DMS 273 (cell line): ENCODE results near the gene NUTM2D.
"Not testable (repeated sequence)": the region's sequence is repeated elsewhere in the genome, so short reads cannot be mapped to it uniquely, and the experiment has no call there.

Experiments used
- DNase-seq: peaks from one replicate; lab custom pipeline; 2025; ENCODE audit not compliant: unreplicated experiment; lab: John Stamatoyannopoulos, UW

The NUTM2D gene

DNA sequence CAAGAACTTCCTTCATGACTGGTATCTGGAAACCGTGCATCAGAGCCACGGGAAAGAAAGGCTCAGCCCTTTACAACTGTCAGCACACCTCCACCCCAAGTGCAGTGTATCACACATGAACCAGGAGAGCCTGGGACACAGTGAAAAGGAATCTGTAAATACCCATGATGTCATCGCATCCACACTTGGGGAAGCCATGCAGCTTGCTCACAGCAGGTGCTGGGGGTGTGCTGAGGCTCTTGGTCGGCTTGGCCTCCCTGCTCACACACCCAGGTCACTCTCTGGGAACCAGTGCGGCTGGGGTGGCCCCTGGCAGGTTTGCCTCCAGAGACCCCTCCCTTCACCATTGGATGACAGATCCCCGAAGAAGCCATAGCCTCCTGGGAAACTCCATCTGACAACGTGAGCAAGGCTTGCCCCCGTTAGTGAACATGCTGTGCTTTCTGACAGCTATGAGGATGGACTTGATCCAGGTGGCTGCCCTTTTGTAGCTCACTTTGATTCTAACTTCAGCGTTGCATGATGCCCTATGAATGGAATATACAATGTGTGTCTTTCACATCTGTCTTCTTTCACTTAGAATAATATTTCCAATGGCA, 12.1 kb downstream of the NUTM2D start:
- not testable (repeated sequence) for DNase-seq

DNA sequence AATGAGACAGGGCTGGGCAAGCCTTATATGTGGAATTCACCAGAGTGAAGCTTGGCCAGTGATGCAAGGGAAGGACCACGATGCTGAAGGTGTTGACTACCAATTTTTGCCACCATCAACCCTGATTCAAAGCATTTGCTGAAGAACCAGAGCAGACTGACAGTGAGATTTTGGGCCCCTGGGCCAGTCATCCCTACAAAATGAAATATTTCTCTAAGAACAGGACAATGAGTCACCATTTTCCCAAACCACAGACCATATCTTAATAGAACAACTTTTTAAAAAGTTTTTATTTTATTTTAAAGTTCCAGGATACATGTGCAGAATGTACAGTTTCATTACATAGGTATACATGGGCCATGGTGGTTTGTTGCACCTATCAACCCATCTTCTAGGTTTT, 16.5 kb downstream of the NUTM2D start:
- not testable (repeated sequence) for DNase-seq

- DNase-seq = not testable (repeated sequence)
Observed at GRCh38 chr10:87379115-87379514, 21.6 kb downstream of the NUTM2D start.

DNA sequence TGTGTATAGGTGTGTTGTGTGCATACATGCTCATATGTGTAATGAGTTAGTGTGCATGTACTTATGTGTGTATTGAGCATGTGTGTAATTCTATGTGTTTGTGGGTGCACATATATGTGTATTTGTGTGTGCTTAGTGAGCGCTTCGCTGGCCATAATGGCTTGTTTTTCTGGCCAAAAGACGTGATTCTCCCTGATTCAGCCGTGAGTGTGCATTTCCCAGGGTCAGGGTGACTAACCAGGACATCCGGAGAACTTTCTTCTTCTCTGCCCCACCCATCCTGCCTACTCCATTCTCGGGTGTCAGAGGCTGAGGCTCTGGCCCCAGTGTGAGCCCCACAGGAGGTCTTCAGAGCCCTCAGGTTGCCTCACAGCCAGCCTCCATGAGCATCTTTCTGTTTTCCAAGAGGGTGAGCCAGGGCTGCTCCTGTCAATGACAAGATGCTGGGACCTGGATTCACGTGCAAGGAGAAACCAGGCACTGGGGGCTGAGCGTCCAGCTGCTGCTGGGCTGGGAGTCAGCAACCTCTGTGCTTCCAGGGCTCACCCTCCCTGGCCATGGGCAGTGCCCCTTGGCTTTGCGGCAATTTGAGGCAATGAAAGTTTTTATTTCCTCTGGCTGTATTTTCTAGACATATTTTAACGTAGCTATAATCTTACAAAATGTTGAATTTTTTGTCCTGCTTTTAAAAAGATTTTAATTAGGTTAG, 25.8 kb downstream of the NUTM2D start:
- not testable (repeated sequence) for DNase-seq

DNA sequence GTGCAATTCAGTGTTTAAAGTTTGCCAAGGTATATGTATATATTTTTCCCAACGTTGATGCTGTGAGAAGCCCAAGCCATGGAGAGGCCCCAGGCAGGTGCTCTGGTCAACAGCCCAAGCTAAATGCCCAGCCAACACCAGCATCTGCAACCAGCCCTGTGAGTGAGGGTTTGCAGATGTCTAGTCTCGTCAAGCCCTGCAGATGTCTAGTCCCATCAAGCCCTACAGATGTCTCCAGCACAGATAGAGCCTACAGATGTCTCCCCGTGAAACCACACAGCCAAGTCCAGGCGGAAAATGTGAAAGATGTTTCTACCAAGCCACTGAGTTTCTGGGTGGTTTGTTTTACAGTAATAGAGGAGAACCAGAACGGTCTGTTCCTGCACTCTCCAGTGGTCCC, 26.7 kb downstream of the NUTM2D start:
- DNase-seq = not testable (repeated sequence)

GRCh38 chr10:87385762-87386360, 28.3 kb downstream of the NUTM2D start:
- DNase-seq = not testable (repeated sequence)

DNA sequence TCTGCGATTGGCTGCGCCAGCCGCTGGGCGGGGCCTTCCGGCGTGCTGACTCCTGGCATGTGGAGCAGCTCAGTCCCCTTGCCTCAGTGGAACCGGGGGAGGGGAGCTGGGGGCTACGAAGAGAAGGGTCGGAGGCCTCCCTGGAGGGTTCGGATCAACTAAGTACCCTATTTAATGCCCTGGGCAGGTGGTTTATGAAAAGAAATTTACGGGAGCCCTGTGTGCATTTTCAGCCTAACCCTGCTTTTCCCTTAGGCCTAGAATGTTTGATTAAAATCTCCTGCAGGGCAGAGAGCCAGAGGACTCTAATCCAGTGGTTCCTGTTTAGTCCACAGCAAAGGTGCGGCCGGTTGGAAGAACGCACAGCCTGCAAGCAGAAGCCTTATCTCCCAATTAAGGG, 33.8 kb downstream of the NUTM2D start:
- DNase-seq = not testable (repeated sequence)

DNA sequence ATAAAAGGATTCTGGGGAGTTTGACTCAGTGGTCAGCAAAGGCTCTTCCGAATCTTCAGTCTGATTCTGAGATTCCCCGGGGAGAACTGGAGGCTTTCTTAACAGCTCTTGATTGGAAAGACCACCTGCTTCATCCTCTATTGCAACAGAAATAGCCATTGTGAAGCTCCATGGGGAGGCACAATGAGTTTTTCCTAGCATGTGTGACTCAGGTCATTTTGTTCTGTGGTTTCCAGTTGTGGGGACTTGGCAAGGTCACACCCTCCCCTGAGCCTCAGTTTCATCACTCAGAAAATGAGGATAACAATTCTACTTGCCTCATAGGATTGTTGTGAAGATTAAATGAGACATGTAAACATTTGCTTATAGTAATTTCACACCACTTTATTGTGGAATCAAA, 38.7 kb downstream of the NUTM2D start:
- DNase-seq = not testable (repeated sequence)

GRCh38 chr10:87398436-87398835, 40.9 kb downstream of the NUTM2D start:
- DNase-seq = not testable (repeated sequence)

- DNase-seq = not testable (repeated sequence)
Observed at GRCh38 chr10:87407516-87408467, 50.2 kb downstream of the NUTM2D start.

GRCh38 chr10:87413921-87414320, 56.4 kb downstream of the NUTM2D start:
- not testable (repeated sequence) for DNase-seq
